Measurements from ENCODE around the gene NEURL2.

NEURL2 gene

DNA sequence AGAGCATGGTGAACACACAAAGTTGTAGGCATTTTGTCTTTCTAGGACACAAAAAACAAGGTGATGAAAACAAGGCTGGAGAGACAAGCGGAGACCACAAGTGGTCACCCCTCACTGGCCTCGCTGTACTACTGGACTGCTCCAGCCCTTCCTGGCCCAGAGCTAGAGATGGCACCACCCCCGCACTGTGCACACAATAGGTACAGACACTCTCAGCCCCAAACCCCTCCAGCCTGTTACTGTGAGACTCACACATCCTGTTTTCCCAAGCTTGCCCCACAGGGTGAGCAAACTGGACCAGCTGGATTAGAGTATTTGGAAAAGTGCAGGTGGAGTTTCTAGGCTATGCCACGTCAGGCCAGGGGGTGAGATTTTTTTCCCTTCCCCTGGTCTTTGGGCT, 18.4 kb downstream of the NEURL2 start:
- DNase-seq (ENCODE audit: low read depth, low spot score): no peak
- ChIA-PET POLR2A (no interaction called here), CTCF (interaction anchor here (0.6 kb wide), 1 partner anchor 22 kb away, joined by 3 read pairs; no protein-coding TSS in a partner anchor)
- no peak overlapping the region for H3K4me3 ChIP-seq (ENCODE audit: low read depth, low read length)
- TF ChIP-seq, protein P1, sequence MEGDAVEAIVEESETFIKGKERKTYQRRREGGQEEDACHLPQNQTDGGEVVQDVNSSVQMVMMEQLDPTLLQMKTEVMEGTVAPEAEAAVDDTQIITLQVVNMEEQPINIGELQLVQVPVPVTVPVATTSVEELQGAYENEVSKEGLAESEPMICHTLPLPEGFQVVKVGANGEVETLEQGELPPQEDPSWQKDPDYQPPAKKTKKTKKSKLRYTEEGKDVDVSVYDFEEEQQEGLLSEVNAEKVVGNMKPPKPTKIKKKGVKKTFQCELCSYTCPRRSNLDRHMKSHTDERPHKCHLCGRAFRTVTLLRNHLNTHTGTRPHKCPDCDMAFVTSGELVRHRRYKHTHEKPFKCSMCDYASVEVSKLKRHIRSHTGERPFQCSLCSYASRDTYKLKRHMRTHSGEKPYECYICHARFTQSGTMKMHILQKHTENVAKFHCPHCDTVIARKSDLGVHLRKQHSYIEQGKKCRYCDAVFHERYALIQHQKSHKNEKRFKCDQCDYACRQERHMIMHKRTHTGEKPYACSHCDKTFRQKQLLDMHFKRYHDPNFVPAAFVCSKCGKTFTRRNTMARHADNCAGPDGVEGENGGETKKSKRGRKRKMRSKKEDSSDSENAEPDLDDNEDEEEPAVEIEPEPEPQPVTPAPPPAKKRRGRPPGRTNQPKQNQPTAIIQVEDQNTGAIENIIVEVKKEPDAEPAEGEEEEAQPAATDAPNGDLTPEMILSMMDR (IDR thresholded peaks at IDR 0.05; ENCODE audit: insufficient read depth, low read length, missing control alignments): no peak

DNA sequence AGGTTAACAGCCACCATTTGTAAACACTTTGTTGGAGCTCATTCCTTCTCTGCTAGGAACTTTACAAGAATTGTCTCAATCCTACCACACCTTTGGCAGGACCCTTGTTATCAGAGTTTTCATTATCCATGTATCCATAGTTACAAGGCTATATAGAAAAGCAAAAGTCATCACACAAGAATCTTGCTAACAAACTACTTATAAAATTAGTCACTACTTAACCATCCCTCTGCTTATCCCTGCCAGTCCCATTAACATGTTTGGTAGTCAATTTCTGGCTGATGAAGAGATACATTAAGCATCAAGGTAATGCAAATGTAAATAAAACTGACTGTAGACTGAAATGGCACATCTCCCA, 23.2 kb downstream of the NEURL2 start:
- TF ChIP-seq, protein P1 (IDR thresholded peaks at IDR 0.05; ENCODE audit: insufficient read depth, low read length, missing control alignments): no peak
- peak; percentile 45 for DNase-seq (ENCODE audit: low read depth, low spot score)
- H3K4me3 ChIP-seq (ENCODE audit: low read depth, low read length): no peak overlapping the region

DNA sequence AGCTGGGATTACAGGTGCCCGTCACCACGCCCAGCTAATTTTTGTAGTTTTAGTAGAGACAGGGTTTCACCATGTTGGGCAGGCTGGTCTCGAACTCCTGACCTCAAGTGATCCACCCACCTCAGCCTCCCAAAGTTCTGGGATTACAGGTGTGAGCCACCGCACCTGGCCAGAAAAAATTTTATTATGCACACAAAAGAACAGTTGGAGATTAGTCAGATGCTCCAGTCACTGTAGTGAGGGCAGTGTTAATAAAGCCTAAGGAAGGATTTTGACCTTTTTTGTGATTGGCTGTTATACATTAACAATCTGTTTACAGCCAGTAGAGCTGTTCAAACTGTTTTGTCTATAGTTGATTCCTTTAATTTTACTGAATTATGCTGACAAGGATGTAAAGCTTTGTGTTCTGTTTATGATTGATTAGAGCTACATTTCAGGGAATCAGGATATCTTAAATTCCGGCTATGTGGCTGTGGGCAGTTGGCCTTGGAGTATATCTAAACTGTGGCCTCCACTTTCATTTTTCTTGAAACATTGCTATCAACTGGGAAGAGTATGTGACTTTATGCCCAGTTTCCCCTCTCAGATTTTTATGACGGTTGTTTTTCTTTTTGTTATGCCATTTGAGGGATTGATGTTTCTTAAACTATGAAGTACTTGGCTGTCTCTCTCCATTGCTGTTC, 23.7 kb downstream of the NEURL2 start:
- POLR2A ChIA-PET: interaction anchor here (0.9 kb wide), 1 partner anchor 13 kb away, joined by 3 read pairs; no protein-coding TSS in a partner anchor
- no peak for DNase-seq (ENCODE audit: low read depth, low spot score)
- CTCF ChIA-PET: interaction anchor here (0.9 to 1.7 kb wide), 4 partner anchors 9 to 102 kb away, joined by 3 to 5 read pairs (median 4); no protein-coding TSS in a partner anchor
- no peak overlapping the region for H3K4me3 ChIP-seq (ENCODE audit: low read depth, low read length)
- TF ChIP-seq, protein P1 (IDR thresholded peaks at IDR 0.05; ENCODE audit: insufficient read depth, low read length, missing control alignments): no peak

More for the DNA sequence above, 23.2 kb downstream of the NEURL2 start:
- ChIA-PET CTCF (interaction anchor here (0.9 to 1.7 kb wide), 3 partner anchors 10 to 101 kb away, joined by 3 to 5 read pairs (median 4); no protein-coding TSS in a partner anchor), POLR2A (interaction anchor here (0.9 kb wide), 1 partner anchor 13 kb away, joined by 3 read pairs; no protein-coding TSS in a partner anchor)

DNA sequence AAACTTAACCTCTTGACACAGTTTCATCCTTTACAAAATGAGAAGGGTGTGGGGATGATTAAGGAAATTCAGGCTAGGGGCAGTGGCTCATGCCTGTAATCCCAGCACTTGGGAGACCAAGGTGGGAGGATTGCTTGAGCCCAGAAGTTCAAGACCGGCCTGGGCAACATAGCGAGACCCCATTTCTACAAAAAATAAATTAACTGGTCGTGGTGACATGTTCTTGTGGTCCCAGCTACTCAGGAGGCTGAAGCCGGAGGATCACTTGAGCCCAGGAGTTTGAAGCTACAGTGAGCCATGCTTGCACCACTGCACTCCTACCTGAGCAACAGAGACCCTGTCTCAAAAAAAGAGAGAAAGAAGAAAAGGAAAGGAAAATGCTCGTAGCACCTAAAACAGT, 24.6 kb downstream of the NEURL2 start:
- TF ChIP-seq, protein P1 (IDR thresholded peaks at IDR 0.05; ENCODE audit: insufficient read depth, low read length, missing control alignments): no peak
- DNase-seq (ENCODE audit: low read depth, low spot score): no peak
- POLR2A ChIA-PET: no interaction called here
- CTCF ChIA-PET: interaction anchor here (1.0 to 1.7 kb wide), 3 partner anchors 8 to 67 kb away, joined by 3 to 5 read pairs (median 3); no protein-coding TSS in a partner anchor
- no peak overlapping the region for H3K4me3 ChIP-seq (ENCODE audit: low read depth, low read length)

DNA sequence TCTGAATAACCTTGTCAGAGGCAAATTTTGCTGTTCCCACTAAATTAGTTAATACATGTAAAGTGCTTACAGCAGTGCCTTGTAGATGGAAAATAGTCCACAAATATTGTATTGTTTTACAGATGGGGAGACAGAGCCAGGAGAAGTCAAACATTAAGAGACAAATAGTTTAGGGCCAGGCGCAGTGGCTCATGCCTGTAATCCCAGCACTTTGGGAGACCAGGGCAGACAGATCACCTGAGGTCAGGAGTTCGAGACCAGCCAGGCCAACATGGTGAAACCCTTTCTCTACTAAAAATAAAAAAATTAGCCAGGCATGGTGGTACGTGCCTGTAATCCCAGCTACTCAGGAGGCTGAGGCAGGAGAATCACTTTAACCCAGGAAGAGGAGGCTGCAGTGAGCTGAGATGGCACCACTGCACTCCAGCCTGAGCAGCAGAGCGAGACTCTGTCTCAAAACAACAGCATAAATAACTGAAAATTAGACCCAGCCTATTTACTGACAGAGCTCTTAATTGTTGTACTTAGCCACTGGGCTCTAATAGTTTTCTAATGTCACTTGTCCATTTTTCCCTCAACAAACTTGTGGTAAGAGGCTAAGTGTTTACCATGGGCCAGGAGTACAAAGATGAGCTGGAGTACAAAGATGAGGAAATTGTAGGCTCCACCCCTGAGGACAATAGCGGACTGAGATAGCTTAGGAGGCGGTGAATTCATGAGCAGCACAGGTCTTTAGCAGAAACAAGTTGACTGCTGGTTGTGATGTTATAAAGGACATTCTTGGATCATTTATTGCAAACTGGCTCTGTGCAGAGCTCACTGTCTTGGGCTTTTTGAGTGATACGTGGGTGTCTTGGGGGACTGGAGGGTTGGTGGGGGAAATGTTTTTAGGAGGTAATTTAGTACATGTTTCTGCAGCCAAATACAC, 27.2 kb downstream of the NEURL2 start:
- TF ChIP-seq, protein P1 (IDR thresholded peaks at IDR 0.05; ENCODE audit: insufficient read depth, low read length, missing control alignments): no peak
- CTCF ChIA-PET: no interaction called here
- H3K4me3 ChIP-seq (ENCODE audit: low read depth, low read length): no peak overlapping the region
- POLR2A ChIA-PET: interaction anchor here (0.8 kb wide), 1 partner anchor 11 kb away, joined by 4 read pairs; no protein-coding TSS in a partner anchor
- no peak for DNase-seq (ENCODE audit: low read depth, low spot score)
